Posterior cingulate gyrus (tissue), 11 donors: Measurements from ENCODE around the gene PNISR.

Experiments used
- DNase-seq, 10 donors: peaks; one replicate each; pipeline versions ENCODE4 v3.0.0 to v3.0.0-alpha.2; 2020 to 2021; ENCODE audit warnings: mixed read lengths in 3 of 10
- intact Hi-C: fragments of 100-400 bp; cut with DNase I; formaldehyde crosslinking; loops from one replicate; pipeline ENCODE4 v1.15.1; 2023

The PNISR gene

DNA sequence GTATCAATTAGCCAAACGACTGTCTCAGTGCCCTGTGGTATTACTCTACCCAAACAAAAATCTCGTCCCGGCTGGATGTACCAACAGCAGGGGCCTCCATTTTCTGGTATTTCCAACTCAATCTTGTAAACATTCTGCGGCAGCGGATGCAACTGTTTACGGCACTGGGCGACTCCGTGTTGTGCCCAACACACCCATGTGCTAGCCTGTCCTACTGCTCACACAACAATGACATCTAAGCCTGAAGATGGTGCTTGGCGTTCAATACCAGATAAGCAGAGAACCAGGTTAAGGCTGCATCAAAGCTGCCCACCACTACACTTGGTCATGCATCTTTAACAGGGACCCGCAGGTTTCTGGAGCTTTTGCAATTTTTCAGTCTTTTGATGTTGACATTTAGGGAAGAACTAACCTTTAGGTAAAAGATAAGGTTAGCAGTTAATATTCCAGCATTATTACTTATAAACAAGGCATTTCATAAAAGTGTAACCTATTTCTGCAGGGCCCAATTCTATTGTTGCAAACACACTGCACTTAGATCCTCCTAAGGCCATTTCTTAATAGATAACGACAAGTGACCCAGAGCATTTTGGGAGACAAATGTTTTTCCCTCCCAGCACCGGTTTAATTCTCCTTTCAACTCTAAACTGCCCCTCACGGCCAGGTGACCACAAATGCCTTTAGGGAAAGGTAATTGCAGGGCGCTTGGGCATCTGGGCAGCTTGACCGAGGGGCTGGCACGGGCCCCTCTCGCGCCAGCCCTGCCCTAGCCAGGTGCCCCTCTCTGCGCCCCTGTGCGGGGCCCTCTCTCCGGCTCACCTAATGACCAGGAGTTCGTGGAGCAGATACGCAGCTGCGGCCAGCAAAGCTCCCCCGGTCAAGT lies 76.6 kb downstream of the PNISR start:
- intact Hi-C loops, result no loop called here
- DNase-seq, result peak in 3 of 10 donors; percentile 29 to 83 (median 30)
